ENCODE results near the gene UBE3D. TPM values are rescaled to one million over a fixed set of nuclear protein-coding genes. Genes with fewer than 3 reads are reported as not detected.

The UBE3D gene
- total RNA-seq, 1 experiment from 2014 or later = 10.7 TPM

DNA sequence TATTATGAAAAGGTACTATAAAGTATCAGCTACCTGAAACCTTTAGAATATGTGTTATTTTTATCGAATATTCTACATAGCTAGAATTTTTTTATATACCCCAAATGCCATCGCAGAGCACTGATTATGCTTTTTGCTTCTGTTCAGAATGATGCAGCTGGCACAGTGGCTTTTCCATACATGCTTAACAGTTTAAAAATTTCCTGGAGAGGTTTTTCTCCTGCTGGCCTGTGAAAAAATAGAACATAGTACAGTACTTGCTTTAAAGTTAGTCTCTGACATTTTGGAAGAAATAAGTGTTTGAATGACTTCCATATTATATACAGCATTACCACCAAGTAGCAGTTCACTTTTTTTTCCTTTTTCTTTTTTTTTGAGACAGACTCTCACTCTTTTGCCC lies 7.1 kb upstream of the UBE3D start:
- no peak overlapping the region for H2BK12ac ChIP-seq (ENCODE audit: insufficient read length, low read depth, low read length)
- no peak overlapping the region for H3K9ac ChIP-seq (ENCODE audit: extremely low read depth, insufficient read length, low read length)
- 0 out of 2 replicates have a peak, but pooled peaks cover 1% of the 10 kb centered on the region for H3K79me2 ChIP-seq (ENCODE audit: insufficient read depth, low read length)
- H3K4me1 ChIP-seq (ENCODE audit: insufficient read depth, low read length) = no peaks in the 10 kb centered on the region
- no peak for DNase-seq
- H3K18ac ChIP-seq (ENCODE audit: insufficient read length, low read depth, low read length) = no peak overlapping the region
- H2BK20ac ChIP-seq (ENCODE audit: low read depth, low read length, poor library complexity, severe bottlenecking) = no peak overlapping the region
- H3K14ac ChIP-seq (ENCODE audit: insufficient read depth, low read length) = no peak overlapping the region
- TF ChIP-seq, protein P1, sequence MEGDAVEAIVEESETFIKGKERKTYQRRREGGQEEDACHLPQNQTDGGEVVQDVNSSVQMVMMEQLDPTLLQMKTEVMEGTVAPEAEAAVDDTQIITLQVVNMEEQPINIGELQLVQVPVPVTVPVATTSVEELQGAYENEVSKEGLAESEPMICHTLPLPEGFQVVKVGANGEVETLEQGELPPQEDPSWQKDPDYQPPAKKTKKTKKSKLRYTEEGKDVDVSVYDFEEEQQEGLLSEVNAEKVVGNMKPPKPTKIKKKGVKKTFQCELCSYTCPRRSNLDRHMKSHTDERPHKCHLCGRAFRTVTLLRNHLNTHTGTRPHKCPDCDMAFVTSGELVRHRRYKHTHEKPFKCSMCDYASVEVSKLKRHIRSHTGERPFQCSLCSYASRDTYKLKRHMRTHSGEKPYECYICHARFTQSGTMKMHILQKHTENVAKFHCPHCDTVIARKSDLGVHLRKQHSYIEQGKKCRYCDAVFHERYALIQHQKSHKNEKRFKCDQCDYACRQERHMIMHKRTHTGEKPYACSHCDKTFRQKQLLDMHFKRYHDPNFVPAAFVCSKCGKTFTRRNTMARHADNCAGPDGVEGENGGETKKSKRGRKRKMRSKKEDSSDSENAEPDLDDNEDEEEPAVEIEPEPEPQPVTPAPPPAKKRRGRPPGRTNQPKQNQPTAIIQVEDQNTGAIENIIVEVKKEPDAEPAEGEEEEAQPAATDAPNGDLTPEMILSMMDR (conservative IDR thresholded peaks at IDR 0.05) = no peak
- no peak overlapping the region for H4K91ac ChIP-seq (ENCODE audit: insufficient read length, low read depth, low read length)
- no peaks in the 10 kb centered on the region for H3K79me1 ChIP-seq (ENCODE audit: insufficient read depth, low read depth, low read length, poor library complexity, severe bottlenecking)
- no peak overlapping the region for H2AK5ac ChIP-seq (ENCODE audit: insufficient read length, low read length)
- no peak overlapping the region for H3T11ph ChIP-seq (ENCODE audit: low read length)
- Mint-ChIP-seq H3K9me3 (no peaks in the 10 kb centered on the region; a peak in 1 of 5 replicates), H3K4me1 (peaks cover 39 to 41% of the 10 kb centered on the region in 2 experiments), H3K36me3 (ENCODE audit: insufficient read depth in 1 of 3, low read depth in 3 of 3) (peaks cover 2 to 17% (median 17%) of the 10 kb centered on the region in 3 experiments; a peak in 6 of 7 replicates), H3K27me3 (ENCODE audit: low read depth) (no peaks in the 10 kb centered on the region), H3K4me3 (no peak overlapping the region), H3K27ac (no peak overlapping the region)
- H2BK15ac ChIP-seq (ENCODE audit: low read depth, low read length) = no peak overlapping the region
- H4K20me1 ChIP-seq (ENCODE audit: control insufficient read depth, insufficient read depth, insufficient read length) = no peaks in the 10 kb centered on the region
- no peak overlapping the region for H3K4ac ChIP-seq (ENCODE audit: low read depth, low read length)
- H3K23me2 ChIP-seq (ENCODE audit: insufficient read length, low read depth, low read length, poor library complexity, severe bottlenecking) = peaks cover 3% of the 10 kb centered on the region
- no CpG with 5 or more reads among the region's 2 CpGs for WGBS (ENCODE audit: extremely low coverage, insufficient read length, low lambda C conversion rate)
- no peak overlapping the region for H4K8ac ChIP-seq (replicated peaks; ENCODE audit: insufficient read length, low read depth, low read length)
- no peak overlapping the region for H2BK120ac ChIP-seq (ENCODE audit: low read depth, low read length, poor library complexity, severe bottlenecking)
- H3K4me2 ChIP-seq (ENCODE audit: insufficient read depth, insufficient read length, low read length) = no peak overlapping the region
- no peak overlapping the region for H3K27ac ChIP-seq (ENCODE audit: insufficient read length, low read depth, low read length)
- no peak overlapping the region for H2AFZ ChIP-seq (ENCODE audit: low read length)
- no peak overlapping the region for H3K56ac ChIP-seq (ENCODE audit: insufficient read length, low read depth, low read length)
- H3K9me3 ChIP-seq (ENCODE audit: control insufficient read depth, low read depth, low read length) = no peaks in the 10 kb centered on the region
- H4K5ac ChIP-seq (ENCODE audit: insufficient read length, low read depth, low read length) = no peak overlapping the region
- H3K23ac ChIP-seq (ENCODE audit: insufficient read length, low read depth, low read length) = no peak overlapping the region
- H2BK5ac ChIP-seq (ENCODE audit: insufficient read length, low read length) = no peak overlapping the region
- H3K27me3 ChIP-seq (ENCODE audit: insufficient read depth, low read length) = no peaks in the 10 kb centered on the region

Data from H9 (cell line).